GM21737 (cell line): ENCODE results near the gene TJP1.
"Not testable (repeated sequence)": the region's sequence is repeated elsewhere in the genome, so short reads cannot be mapped to it uniquely, and the experiment has no call there.

Experiments used
- ATAC-seq: cut with Tn5 transposase; IDR thresholded peaks from one replicate; pipeline ENCODE4 v1.9.1; 2021; ENCODE audit warnings: mild to moderate bottlenecking, moderate library complexity; ENCODE audit not compliant: unreplicated experiment

The TJP1 gene

GRCh38 chr15:29708519-29708918, 113.7 kb downstream of the TJP1 start:
- ATAC-seq: no peak

DNA sequence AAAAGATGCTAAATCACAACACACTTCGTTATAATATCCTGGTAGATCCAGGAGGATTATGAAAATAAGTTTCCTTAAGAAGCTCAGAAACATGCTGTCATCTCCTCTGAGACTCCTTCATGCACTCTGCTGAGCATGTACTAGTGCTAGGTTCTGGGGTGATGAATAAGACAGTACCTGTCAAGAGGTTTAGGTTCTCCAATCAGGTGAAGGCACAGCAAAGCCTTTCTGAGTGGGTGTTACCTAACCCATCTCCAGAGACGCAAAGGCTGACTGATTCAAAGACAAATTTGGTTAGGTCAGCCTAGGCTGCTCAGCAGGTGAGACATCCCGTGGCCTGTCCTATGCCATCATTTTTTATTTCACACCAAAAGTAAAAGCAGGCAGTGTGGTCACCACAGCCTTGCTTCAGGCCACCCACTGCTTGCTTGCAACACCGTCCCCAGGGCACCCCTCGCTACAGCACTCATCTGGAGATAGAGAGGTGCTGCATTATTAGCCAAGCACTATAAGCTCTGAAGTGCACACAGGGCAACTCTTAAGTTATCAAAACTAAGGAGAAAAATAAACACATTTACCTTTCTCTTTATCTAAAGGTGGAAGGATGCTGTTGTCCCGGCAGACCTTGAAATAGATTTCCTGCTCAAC, 117.2 kb downstream of the TJP1 start:
- ATAC-seq: no peak

- no peak for ATAC-seq
Measured at GRCh38 chr15:29701151-29701550, 121.1 kb downstream of the TJP1 start.

DNA sequence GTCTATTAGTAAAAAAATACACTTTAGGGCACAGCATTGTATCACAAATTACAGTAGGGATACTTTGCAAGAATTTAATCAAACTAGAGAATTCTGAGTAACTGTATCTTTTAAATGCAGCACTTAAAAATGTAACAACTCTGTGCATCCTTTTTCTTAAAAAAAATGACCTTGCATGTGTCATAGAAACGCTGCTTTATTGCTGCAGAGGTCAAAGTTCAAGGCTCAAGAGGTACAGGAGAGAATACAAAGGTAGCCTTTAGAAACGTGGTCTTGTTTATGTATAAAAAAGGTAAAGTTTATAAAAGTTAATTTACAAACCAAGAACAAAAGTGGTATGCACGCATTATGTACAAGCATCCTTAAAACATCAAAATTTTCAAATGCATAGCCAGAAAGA, 122.0 kb downstream of the TJP1 start:
- ATAC-seq: no peak

- no peak for ATAC-seq
Measured at GRCh38 chr15:29699791-29700190, 122.5 kb downstream of the TJP1 start.

GRCh38 chr15:29698030-29698701, 124.1 kb downstream of the TJP1 start:
- no peak for ATAC-seq

GRCh38 chr15:29696950-29697738, 125.1 kb downstream of the TJP1 start:
- no peak for ATAC-seq

GRCh38 chr15:29696506-29696905, 125.8 kb downstream of the TJP1 start:
- ATAC-seq: not testable (repeated sequence)

- no peak for ATAC-seq
Measured at GRCh38 chr15:29695489-29696167, 126.6 kb downstream of the TJP1 start.

GRCh38 chr15:29693225-29693624, 129.0 kb downstream of the TJP1 start:
- no peak for ATAC-seq

DNA sequence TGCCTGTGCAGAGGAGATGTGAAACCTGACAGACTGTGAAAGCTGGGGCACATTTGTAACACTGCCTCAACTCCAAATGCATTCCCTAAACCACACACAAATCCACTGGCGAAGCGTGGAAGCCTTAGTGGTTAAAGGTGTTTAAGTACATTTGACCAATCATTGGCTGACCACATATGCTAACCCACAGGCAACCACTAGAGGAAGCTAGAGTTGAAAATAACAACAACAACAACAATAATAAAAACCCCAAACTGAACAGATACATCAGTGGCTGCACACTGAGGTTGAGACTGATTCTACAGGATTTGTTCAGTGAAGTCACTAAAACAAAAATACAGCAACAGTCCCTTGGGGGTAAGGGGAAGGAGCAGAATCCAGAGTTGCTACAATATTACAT, 129.7 kb downstream of the TJP1 start:
- no peak for ATAC-seq

DNA sequence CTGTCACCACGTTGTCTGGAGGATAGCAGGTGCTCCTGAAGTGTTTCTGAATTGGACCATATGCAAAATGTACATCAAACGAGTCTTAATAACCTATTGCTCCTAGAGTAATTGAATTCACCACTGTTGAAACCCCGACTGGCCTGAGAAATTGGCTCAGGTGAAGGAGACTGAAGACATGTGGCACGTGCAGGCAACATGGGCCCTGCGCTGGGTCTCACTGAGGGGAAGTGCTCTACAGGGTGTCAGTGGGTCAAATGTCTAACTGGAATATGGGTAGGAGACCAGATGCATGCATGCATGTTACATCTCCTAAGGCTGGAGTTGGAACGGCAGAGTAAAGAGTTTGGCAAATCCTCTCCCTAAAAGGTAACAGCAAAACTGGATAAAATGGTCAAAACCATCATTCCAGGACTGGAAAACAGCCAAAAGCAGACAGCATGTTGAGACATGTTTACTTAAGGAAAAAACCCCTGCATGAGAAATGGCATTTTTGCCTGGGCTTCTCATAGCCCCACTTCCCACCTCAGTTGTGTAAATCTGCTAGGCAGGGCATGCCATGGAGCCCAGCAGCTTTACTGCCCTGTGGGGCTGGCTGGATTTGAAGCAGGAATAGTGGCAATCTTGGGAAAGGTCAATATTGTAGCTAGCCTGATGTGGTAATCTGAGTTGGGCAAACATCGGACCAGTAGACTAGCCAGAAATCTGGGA, 131.3 kb downstream of the TJP1 start:
- ATAC-seq: no peak

DNA sequence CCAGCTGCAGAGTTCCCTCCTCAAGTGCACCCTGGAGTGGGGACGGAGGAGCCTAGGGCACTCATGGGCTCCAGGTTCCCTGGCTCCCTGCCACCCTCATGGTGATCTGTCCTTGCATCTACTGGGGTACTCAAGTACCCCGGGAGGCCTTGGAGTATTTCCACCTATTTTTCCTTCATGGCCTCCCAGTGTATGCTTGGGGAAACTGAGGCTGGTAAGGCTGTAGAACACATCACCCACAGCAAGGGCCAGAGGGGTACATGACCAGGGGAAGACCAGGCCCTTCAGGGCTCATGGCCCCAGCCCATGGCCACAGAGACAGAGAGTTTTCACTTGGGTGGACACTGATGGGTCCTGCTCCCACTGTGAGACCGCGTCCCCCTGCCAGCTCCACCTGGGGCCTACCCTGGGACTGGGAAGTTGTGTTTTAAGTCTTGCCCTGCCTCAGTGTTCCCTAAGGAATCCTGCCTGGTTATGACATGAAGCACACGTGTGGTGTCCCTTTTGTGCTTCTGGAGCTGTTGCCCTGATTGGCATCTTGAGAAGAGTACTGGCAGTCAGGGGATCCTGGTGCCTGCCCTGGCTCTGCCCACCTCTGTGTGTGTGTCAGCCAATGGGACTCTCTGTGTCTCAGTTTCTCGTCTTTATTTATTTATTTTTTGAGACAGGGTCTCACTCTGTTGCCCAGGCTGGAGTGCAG, 132.8 kb downstream of the TJP1 start:
- ATAC-seq: no peak

- no peak for ATAC-seq
Measured at GRCh38 chr15:29688506-29689286, 133.6 kb downstream of the TJP1 start.

GRCh38 chr15:29687939-29688505, 134.2 kb downstream of the TJP1 start:
- no peak for ATAC-seq

GRCh38 chr15:29687204-29687815, 135.0 kb downstream of the TJP1 start:
- no peak for ATAC-seq

- no peak for ATAC-seq
Measured at GRCh38 chr15:29686445-29687203, 135.6 kb downstream of the TJP1 start.

DNA sequence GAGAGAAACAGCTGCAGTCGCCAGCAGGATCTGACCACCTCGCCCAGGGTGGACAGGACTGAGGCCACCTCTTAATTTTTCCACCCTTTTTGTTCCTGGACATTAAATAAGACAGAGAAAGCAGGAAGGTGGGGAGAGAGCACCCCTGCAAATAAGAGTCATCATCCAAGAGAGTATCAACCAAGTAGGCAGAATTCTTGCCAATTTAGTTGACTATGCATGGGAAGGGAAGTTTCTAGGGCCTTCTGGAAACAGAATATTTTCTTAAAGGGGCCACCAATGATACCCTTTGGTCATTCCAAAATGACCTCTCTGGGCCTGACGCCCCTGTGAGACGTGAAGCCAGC, 136.2 kb downstream of the TJP1 start:
- ATAC-seq: no peak
